Smooth muscle cell of bladder (primary cell): ENCODE results near the gene SLC34A1. TPM values are rescaled to one million over a fixed set of nuclear protein-coding genes. Genes with fewer than 3 reads are reported as not detected.

Source experiments
- total RNA-seq: library from RNA; depleted of rRNA; stranded (reverse); fragments of >200 nt; gene quantifications from 2 replicates; pipeline ENCODE4 v1.2.3, GENCODE V29; 2014

Gene SLC34A1, protein sequence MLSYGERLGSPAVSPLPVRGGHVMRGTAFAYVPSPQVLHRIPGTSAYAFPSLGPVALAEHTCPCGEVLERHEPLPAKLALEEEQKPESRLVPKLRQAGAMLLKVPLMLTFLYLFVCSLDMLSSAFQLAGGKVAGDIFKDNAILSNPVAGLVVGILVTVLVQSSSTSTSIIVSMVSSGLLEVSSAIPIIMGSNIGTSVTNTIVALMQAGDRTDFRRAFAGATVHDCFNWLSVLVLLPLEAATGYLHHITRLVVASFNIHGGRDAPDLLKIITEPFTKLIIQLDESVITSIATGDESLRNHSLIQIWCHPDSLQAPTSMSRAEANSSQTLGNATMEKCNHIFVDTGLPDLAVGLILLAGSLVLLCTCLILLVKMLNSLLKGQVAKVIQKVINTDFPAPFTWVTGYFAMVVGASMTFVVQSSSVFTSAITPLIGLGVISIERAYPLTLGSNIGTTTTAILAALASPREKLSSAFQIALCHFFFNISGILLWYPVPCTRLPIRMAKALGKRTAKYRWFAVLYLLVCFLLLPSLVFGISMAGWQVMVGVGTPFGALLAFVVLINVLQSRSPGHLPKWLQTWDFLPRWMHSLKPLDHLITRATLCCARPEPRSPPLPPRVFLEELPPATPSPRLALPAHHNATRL
- total RNA-seq: not detected in 2 replicates

GRCh38 chr5:177384134-177384533 lies at the start of gene SLC34A1:
TSS of gene SLC34A1 (plus strand) at chr5:177384434. CDS start at chr5:177385742, 1,308 bp downstream.

GRCh38 chr5:177351392-177352329 lies 32.6 kb upstream of the SLC34A1 start, which contains the start of gene LMAN2:
TSS of gene LMAN2 (minus strand) at chr5:177351668. CDS start at chr5:177351647, 21 bp downstream.

GRCh38 chr5:177357459-177358351 lies 26.5 kb upstream of the SLC34A1 start, which contains the start of gene RGS14:
TSS of gene RGS14 (plus strand) at chr5:177357924. CDS start at chr5:177358025, 101 bp downstream.

GRCh38 chr5:177399997-177400868 lies 16.0 kb downstream of the SLC34A1 start, which contains the start of gene PFN3:
TSS of gene PFN3 (minus strand) at chr5:177400661. CDS start at chr5:177400576, 85 bp downstream.

GRCh38 chr5:177409043-177409801 lies 25.0 kb downstream of the SLC34A1 start, which contains the start of gene F12:
TSS of gene F12 (minus strand) at chr5:177409564. CDS start at chr5:177409527, 37 bp downstream.

GRCh38 chr5:177426566-177427210 lies 42.5 kb downstream of the SLC34A1 start, which contains the start of gene GRK6:
TSS of gene GRK6 (plus strand) at chr5:177426676. CDS start at chr5:177426846, 170 bp downstream.

DNA sequence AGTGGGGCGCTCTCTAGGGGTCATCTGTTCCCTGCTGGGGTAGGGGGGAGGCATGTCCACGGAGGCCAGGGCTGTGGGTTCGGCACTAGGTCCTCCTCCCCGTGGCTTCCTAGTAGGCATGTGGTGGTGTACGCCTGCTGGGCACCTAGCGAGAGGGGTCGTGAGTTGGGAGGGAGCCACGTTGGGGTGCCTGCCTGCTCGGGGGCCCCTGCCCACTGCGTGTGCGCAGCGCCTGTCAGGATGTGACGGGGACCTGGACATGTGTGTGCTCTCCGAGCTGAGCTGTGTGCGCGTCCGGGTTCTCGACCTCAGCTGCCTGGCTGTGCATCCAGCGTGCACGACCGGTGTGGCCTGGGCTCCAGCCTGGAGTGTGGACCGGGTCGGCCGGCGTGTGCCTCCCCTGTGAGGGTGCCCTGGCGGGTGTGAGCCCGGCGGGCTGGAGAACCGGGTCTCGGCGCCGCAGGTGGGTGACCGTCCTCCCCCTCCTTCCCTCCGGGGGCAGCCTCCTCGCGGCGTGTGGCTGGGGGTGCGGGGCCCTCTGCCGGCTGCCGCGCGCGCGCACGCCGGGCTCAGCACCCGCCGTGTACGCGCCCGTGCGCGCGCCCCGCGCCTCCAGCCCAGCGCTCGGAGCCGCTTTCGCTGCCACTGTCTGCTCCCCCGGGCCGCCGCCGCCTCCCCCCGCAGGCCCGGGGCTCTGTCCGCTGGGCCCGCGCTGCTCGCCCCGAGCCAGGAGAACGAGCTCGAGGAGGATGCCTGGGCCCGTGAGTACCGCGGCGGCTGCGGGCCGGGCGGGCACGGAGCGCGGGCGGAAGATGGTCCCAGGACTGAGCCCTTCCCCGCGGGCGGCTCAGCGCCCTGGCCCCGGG lies 62.2 kb downstream of the SLC34A1 start, which contains the start of gene PRR7:
TSS of gene PRR7 (plus strand) at position 615 of the 866 bp plus-strand sequence. CDS start 8,254 bp downstream, outside the sequence.

Other genes with a start within 250 kb of the SLC34A1 start
- 25.7 and 28.5 TPM in 2 replicates for gene RAB24, start 80.7 kb upstream of the SLC34A1 start, total RNA-seq
- gene PRELID1, start 80.6 kb upstream of the SLC34A1 start, total RNA-seq: 86.3 and 92.4 TPM in 2 replicates
- 0.65 and 1.3 TPM in 2 replicates for gene MXD3, start 72.5 kb upstream of the SLC34A1 start, total RNA-seq
- 488 and 547 TPM in 2 replicates for gene LMAN2, start 32.8 kb upstream of the SLC34A1 start, total RNA-seq
- gene RGS14, start 26.5 kb upstream of the SLC34A1 start, total RNA-seq: 4.0 and 5.0 TPM in 2 replicates
- gene PFN3, start 16.2 kb downstream of the SLC34A1 start, total RNA-seq: not detected in 2 replicates
- gene F12, start 25.1 kb downstream of the SLC34A1 start, total RNA-seq: 0.18 and 0.28 TPM in 2 replicates
- gene GRK6, start 42.2 kb downstream of the SLC34A1 start, total RNA-seq: 17.5 and 23.2 TPM in 2 replicates
- gene PRR7, start 62.4 kb downstream of the SLC34A1 start, total RNA-seq: 2.7 and 3.0 TPM in 2 replicates
- 130 and 139 TPM in 2 replicates for gene DBN1, start 89.2 kb downstream of the SLC34A1 start, total RNA-seq
- gene PDLIM7, start 113.2 kb downstream of the SLC34A1 start, total RNA-seq: 72.1 and 84.4 TPM in 2 replicates
- 1.7 and 2.3 TPM in 2 replicates for gene DOK3, start 125.4 kb downstream of the SLC34A1 start, total RNA-seq
- 88.7 and 149 TPM in 2 replicates for gene DDX41, start 132.5 kb downstream of the SLC34A1 start, total RNA-seq
- gene FAM193B, start 170.1 kb downstream of the SLC34A1 start, total RNA-seq: 12.2 and 14.1 TPM in 2 replicates
- gene TMED9, start 207.8 kb downstream of the SLC34A1 start, total RNA-seq: 192 and 233 TPM in 2 replicates
- gene B4GALT7, start 215.7 kb downstream of the SLC34A1 start, total RNA-seq: 36.3 and 43.5 TPM in 2 replicates